Measurements from ENCODE around the gene SORCS2.

SORCS2 gene

GRCh38 chr4:7777871-7778509 lies 585.7 kb downstream of the SORCS2 start:
- DNase-seq, result no peak

DNA sequence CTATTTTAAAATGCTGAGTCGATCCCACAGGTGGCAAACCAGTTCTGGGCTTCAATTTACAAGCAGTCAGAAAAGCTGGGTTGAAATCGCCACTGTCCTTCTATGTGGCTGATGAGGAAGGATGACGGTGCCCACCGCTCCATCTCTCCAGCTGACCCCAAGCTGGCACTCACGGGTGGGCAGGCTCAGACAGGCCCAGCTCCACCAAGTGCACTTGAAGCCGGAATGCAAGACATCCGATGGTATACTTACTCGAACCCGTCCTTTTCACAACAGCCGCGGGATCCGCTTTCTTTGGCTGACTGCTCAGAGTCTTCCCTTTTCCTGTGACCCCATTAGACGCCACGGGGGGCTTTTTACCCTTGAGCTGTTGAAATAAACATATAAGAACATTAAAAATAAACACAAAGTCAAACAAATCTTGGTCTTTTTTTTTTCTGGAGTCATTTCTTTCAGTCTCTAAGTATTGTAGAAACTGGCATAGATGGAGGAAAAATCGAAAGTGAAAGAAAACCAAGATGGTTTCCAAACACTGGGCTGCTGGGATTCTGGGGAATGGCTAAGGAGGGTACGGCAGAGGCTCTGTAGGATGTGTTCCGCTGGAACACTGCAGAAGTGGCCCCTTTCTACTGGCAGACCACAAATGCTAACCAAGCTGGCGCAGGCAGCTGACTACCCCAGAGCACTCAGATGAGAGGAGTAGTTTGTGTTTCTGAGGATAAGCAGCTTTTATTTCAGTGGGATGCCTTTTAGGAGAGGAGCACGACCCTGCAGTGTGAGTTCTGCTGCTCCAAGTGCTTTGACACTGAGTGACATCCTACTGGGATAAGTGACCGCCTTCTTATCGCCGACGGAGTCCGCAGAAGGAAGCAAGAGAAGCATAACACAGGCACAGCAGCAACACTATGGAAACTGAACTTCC lies 586.4 kb downstream of the SORCS2 start:
- no peak for DNase-seq

DNA sequence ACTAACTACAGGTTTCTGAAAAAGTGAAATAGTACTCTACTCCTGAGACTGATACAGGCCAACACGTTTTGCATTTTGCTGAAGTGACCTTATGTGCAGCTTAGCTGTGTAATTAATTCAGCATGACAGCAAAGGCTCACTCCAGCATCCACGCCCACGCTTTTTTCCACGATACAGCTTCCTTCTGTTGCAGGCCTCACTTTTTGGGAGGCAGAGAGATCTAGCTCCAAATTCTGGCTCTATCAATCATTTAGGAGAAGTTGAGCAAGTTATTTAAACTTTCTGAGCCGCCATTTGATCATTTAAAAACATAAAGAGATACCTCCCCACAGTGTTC lies 587.1 kb downstream of the SORCS2 start:
- no peak for DNase-seq

- no peak for DNase-seq
Measured at GRCh38 chr4:7780751-7781348, 588.5 kb downstream of the SORCS2 start.

DNA sequence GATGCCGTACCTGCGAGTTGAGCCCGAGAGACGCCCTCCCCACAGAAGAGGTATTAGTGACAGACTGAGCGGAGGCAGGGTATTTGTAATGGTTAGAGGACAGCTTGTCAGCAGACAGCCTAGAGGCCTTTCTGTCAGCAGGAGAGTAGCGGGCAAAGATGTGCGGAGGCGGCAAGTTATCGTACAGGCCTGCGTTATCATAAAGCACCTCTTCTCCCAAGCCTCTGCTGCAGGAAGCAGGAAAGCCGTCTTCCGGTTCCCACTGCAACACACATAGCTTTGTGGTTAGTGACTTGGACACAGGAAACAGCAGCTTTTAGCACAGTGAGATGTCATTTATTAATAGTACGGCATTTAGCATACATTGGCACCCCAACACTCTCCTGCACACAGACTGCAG lies 589.0 kb downstream of the SORCS2 start:
- no peak for DNase-seq

GRCh38 chr4:7781993-7782392 lies 589.7 kb downstream of the SORCS2 start:
- no peak for DNase-seq

- no peak for DNase-seq
Measured at GRCh38 chr4:7782783-7783182, 590.4 kb downstream of the SORCS2 start.

- no peak for DNase-seq
Measured at GRCh38 chr4:7783541-7783940, 591.2 kb downstream of the SORCS2 start.

DNA sequence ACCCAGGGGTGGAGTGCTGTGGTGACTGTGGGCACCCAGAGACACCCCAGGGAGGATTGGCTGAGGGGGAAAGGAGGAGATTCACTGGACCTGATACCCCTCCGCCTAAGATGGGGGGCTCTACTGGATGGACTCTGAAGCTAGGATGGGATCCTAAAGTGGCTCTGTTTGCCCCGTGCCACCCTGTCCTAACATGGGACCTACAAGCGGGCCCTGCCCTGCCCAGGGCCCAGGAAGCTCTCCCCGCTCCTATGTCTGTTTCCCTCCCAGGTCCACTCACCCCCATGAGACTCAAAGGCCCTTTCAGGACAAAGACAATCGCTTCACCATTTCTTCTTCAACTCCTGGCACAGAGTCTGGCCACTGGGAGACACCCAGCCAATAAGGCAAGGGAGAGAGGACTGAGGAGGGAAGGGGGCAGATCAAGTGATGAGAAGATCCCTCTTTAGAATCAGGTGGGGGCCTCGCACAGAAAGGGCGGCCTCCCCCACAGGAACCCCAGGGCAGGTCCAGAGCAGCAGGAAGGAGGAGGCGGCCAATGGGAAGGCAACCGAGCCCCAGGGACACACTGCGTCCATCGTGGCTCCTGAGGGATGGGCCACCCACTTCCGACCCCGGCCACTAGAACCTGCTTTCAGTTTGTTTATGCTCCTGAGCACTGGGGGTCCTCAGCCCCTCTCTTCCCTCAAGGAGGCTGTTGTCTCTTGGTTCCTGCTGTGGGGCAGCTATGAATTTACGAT lies 592.0 kb downstream of the SORCS2 start:
- no peak for DNase-seq

DNA sequence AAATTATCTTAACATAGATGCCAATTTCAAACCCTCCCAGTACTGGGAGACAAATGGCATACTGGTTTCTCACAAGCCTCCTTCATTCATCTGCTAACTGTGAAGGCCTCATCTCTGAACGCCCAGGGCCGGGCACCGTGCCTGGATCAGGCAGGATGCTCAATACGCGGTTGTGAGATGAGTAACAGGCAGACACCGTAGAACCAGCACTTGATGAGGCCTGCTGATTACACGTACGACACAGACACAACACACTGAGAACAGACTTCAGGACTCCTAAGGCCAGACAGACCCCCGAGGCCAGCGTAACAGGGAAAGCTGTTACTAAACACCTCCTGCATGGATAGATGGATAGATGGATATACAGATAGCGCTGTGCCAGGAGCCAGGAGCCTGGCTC lies 592.7 kb downstream of the SORCS2 start:
- DNase-seq, result no peak

- no peak for DNase-seq
Measured at GRCh38 chr4:7786040-7786439, 593.7 kb downstream of the SORCS2 start.

GRCh38 chr4:7786517-7786916 lies 594.2 kb downstream of the SORCS2 start:
- DNase-seq, result no peak

GRCh38 chr4:7787067-7787466 lies 594.7 kb downstream of the SORCS2 start:
- DNase-seq, result no peak

- no peak for DNase-seq
Measured at GRCh38 chr4:7787681-7788141, 595.4 kb downstream of the SORCS2 start.

DNA sequence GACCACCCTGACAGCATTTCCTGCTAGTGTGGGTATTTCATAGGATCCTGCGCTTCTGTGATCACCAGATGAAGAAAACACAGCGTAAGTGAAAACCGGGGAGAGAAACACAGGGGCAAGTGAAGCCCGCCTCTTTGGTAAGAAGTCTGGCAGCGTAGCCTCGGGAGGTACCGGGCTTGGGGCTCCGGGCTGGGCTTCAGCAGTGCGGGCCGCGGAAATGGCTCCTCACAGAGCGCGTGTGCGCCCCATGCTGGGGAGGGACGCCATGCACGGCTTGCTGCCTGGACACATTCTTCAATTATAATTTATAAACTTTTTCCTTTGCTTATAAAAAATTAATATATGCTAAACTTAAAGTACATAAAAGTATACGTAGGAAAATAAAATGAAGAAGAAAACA lies 595.9 kb downstream of the SORCS2 start:
- no peak for DNase-seq

GRCh38 chr4:7788694-7789425 lies 596.5 kb downstream of the SORCS2 start:
- DNase-seq, result no peak

GRCh38 chr4:7790023-7790422 lies 597.7 kb downstream of the SORCS2 start:
- DNase-seq, result no peak

DNA sequence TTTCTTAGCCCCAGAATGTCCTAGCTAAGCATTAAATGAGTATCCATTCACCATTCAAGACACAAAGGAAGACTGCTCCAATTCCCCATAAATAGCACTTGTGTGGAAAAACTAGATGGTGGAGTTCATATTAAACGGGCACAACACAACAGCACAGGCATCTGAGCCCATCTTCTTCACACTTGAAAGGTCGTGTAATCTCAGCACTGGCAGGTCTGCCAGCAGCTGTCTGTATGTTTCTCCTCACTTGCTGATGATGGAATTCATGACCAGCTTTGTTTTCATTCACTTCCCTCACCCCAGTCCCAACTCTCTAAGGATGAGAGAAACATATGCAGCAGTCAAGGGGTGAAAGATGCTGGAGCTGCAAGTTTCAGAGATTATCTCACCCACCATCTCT lies 598.7 kb downstream of the SORCS2 start:
- DNase-seq, result no peak

Measured in stimulated activated CD4-positive, alpha-beta T cell treated with anti-CD3 and anti-CD28 coated beads, Interleukin-2, amount 100 ng/mL, for 48 hours (primary cell).